ENCODE data around the gene CAPN14. TPM values are rescaled to one million over a fixed set of nuclear protein-coding genes. Genes with fewer than 3 reads are reported as not detected.

Gene CAPN14
- total and polyA plus RNA-seq, 4 donors: 0.05 to 0.08 TPM; not detected in 2

DNA sequence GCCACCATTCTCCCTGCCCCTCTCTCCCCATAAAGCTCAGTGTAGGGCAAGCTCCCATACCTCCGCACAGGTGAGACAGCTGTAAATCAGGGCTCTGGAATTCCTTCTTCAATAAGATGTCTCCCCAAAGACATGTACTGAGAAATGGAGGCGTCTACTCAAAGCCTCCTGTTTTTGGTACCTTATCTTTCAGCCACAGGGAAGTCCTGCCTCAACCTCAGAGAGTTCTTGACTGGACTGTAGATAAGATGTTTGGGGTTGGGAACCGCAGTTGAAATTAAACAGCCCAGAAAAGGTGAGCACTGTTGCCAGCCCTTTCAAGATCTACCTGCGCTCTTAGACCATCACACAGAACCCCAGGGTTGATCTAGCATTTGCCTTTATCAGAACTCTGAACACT lies 77.6 kb downstream of the CAPN14 start:
- Histone ChIP-seq H3K36me3 (ENCODE audit: control insufficient read depth in 4 of 4, insufficient read depth in 3 of 4, low read depth in 1 of 4, low read length in 3 of 4) (no peaks in the 10 kb centered on the region), H3K27ac (ENCODE audit: low read depth in 1 of 2, low read length in 2 of 2) (no peak overlapping the region), H3K9ac (ENCODE audit: low read depth in 1 of 2, low read length in 2 of 2) (no peak overlapping the region), H3K27me3 (ENCODE audit: control insufficient read depth in 4 of 4, insufficient read depth in 4 of 4, low read length in 3 of 4) (peaks cover 0 to 9% (median 6%) of the 10 kb centered on the region in 4 donors), H3K4me1 (ENCODE audit: control insufficient read depth in 4 of 4, insufficient read depth in 4 of 4, low read length in 3 of 4) (peaks cover 10 to 19% (median 14%) of the 10 kb centered on the region in 4 donors), H3K9me3 (ENCODE audit: control insufficient read depth in 4 of 4, low read length in 3 of 4) (no peaks in the 10 kb centered on the region), H3K4me3 (ENCODE audit: low read depth in 1 of 3, low read length in 3 of 3) (no peak overlapping the region)
- 97% methylated on average over 4 of the region's 4 CpGs for WGBS
- TF ChIP-seq RXRA (IDR thresholded peaks at IDR 0.05) (no peak), HNF4G (IDR thresholded peaks at IDR 0.05) (no peak), JUND (IDR thresholded peaks at IDR 0.05) (no peak), RAD21 (IDR thresholded peaks at IDR 0.05) (no peak), FOXA1 (IDR thresholded peaks at IDR 0.05) (no peak), FOXA2 (IDR thresholded peaks at IDR 0.05) (no peak), TAF1 (conservative IDR thresholded peaks at IDR 0.05) (no peak), NR2F2 (IDR thresholded peaks at IDR 0.05) (no peak), SP1 (IDR thresholded peaks at IDR 0.05) (no peak), GABPA (IDR thresholded peaks at IDR 0.05 in 1 of 2, conservative IDR thresholded peaks at IDR 0.05 in 1 of 2) (no peak), EGR1 (IDR thresholded peaks at IDR 0.05; ENCODE audit: low read depth in 2 of 2) (no peak)
- TF ChIP-seq, protein P1, sequence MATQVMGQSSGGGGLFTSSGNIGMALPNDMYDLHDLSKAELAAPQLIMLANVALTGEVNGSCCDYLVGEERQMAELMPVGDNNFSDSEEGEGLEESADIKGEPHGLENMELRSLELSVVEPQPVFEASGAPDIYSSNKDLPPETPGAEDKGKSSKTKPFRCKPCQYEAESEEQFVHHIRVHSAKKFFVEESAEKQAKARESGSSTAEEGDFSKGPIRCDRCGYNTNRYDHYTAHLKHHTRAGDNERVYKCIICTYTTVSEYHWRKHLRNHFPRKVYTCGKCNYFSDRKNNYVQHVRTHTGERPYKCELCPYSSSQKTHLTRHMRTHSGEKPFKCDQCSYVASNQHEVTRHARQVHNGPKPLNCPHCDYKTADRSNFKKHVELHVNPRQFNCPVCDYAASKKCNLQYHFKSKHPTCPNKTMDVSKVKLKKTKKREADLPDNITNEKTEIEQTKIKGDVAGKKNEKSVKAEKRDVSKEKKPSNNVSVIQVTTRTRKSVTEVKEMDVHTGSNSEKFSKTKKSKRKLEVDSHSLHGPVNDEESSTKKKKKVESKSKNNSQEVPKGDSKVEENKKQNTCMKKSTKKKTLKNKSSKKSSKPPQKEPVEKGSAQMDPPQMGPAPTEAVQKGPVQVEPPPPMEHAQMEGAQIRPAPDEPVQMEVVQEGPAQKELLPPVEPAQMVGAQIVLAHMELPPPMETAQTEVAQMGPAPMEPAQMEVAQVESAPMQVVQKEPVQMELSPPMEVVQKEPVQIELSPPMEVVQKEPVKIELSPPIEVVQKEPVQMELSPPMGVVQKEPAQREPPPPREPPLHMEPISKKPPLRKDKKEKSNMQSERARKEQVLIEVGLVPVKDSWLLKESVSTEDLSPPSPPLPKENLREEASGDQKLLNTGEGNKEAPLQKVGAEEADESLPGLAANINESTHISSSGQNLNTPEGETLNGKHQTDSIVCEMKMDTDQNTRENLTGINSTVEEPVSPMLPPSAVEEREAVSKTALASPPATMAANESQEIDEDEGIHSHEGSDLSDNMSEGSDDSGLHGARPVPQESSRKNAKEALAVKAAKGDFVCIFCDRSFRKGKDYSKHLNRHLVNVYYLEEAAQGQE (IDR thresholded peaks at IDR 0.05): no peak
- TF ChIP-seq, protein P2, sequence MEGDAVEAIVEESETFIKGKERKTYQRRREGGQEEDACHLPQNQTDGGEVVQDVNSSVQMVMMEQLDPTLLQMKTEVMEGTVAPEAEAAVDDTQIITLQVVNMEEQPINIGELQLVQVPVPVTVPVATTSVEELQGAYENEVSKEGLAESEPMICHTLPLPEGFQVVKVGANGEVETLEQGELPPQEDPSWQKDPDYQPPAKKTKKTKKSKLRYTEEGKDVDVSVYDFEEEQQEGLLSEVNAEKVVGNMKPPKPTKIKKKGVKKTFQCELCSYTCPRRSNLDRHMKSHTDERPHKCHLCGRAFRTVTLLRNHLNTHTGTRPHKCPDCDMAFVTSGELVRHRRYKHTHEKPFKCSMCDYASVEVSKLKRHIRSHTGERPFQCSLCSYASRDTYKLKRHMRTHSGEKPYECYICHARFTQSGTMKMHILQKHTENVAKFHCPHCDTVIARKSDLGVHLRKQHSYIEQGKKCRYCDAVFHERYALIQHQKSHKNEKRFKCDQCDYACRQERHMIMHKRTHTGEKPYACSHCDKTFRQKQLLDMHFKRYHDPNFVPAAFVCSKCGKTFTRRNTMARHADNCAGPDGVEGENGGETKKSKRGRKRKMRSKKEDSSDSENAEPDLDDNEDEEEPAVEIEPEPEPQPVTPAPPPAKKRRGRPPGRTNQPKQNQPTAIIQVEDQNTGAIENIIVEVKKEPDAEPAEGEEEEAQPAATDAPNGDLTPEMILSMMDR (IDR thresholded peaks at IDR 0.05; ENCODE audit: low read depth, low read length, missing input control): no peak
- TF ChIP-seq, protein P3, sequence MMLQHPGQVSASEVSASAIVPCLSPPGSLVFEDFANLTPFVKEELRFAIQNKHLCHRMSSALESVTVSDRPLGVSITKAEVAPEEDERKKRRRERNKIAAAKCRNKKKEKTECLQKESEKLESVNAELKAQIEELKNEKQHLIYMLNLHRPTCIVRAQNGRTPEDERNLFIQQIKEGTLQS (IDR thresholded peaks at IDR 0.05): no peak
- TF ChIP-seq, protein P4, sequence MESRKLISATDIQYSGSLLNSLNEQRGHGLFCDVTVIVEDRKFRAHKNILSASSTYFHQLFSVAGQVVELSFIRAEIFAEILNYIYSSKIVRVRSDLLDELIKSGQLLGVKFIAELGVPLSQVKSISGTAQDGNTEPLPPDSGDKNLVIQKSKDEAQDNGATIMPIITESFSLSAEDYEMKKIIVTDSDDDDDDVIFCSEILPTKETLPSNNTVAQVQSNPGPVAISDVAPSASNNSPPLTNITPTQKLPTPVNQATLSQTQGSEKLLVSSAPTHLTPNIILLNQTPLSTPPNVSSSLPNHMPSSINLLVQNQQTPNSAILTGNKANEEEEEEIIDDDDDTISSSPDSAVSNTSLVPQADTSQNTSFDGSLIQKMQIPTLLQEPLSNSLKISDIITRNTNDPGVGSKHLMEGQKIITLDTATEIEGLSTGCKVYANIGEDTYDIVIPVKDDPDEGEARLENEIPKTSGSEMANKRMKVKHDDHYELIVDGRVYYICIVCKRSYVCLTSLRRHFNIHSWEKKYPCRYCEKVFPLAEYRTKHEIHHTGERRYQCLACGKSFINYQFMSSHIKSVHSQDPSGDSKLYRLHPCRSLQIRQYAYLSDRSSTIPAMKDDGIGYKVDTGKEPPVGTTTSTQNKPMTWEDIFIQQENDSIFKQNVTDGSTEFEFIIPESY (IDR thresholded peaks at IDR 0.05): no peak
- TF ChIP-seq, protein P5, sequence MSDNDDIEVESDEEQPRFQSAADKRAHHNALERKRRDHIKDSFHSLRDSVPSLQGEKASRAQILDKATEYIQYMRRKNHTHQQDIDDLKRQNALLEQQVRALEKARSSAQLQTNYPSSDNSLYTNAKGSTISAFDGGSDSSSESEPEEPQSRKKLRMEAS (IDR thresholded peaks at IDR 0.05): no peak
- no peak for DNase-seq (ENCODE audit: low spot score)

Measured in liver (tissue), 9 donors.